Mesenteric fat pad (tissue), 1 donor: ENCODE results near the gene FSCN2. TPM values are rescaled to one million over a fixed set of nuclear protein-coding genes. Genes with fewer than 3 reads are reported as not detected.
"Not testable (repeated sequence)": the region's sequence is repeated elsewhere in the genome, so short reads cannot be mapped to it uniquely, and the experiment has no call there.

ENCODE experiments used
- DNase-seq: peaks from one replicate; pipeline ENCODE4 v3.0.0-alpha.2; 2020; ENCODE audit warnings: low spot score
- total RNA-seq: library from RNA; stranded (reverse); fragmentation: NEBNext Ultra II Directional; extraction: Animal tissue kit (Norgen Biotek cat#: 25700); gene quantifications from one replicate; pipeline ENCODE4 v1.2.1, GENCODE V29; 2021
- donor health status: DM: yes; HTN: yes; CAD: no.

The FSCN2 gene
- total RNA-seq, 1 donor from 2014 or later: 0.39 TPM

DNA sequence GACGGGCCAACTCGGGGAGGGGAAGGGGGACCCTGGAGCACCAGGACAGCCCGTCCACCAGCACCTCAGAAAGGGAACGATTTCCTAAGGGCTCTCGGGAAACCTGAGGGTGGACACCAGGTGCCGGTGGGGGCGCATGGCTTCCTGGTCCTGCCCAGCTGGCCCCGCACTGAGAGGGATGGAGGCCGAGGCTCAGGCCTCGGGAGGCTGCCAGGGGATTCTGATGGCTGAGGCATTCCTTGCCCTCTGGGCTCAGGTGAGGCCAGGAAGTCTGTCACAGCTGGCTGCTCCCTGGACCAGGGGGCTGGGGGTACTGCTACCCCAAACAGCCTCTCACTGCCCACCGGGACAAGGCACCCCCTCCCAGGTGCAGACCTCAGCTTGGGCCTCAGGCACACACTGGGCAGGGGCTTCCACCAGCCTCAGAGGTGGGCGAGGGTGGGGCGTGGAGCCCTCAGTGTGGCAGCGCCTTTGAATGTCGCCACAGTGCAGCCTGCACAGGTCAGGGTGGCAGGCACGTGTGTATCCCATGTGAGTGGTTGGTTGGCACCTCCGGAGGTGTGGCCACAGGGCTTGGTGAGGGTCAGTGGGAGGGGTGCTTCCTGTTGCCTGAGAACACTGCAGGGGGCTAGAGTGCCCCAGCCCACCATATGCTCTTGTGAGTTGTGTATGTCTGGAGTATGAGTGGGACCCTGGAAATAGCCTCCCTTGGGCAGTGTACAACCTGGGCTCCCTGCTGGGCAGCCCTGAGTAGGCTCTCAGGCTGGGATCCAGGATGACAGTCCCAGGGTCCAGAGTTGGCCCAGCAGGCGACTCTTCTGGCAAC lies 3.9 kb upstream of the FSCN2 start:
- no peak for DNase-seq

DNA sequence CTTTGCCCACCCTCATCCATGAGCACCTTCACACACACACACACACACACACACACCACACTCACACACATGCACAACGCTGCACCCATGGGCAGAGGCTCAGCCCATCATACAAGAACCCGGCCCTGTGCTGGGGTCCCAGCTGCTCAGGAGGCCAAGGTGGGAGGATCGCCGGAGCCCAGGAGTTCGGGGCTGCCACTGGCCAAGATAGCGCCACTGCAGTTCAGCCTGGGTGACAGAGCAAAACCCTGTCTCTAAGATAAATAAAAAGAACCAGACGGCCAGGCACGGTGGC lies 3.4 kb upstream of the FSCN2 start:
- no peak for DNase-seq

DNA sequence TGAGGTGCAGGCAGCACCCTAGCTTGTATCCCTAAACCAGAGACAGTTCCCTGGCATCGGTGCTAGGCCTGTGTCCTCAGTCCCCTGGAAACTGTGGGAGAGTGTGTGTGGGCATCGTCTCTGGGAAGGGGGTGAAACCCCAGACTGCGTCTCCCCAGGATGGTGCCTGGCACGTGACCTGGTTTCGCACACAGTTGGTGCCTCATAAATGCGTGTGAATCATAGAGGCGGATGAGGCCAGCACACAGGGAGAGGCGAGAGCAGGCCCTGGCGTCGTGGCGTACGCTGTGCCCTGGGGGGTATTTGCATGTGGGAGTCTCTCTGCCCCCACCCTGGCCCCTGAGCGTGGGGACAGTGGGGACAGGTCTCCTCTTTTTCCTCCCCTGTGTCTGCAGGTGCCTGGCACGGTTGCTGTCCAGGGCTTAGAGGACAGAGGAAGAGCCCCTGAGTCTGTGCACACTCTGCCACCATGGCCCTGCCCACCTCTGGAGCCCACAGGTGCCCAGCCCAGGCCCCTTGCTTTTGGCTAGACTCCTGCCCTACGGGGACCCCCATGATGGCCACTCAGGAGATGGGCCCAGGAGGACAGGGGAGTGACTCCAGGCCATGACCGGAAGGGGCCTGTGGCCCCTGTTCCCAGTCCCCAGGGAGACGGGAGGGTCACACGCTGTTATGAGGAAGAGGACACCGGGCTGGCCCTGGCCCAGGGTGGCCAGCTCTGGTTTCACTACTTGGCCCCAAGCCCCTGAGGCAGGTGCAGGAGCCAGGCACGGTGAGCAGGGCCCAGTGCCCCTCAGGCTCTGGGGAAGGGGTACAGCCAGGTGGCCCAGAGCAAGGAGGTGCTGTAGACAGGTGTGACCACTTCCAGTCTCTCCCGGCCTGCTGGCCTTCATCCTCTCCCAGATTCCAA lies 1.3 kb upstream of the FSCN2 start:
- DNase-seq: no peak

DNA sequence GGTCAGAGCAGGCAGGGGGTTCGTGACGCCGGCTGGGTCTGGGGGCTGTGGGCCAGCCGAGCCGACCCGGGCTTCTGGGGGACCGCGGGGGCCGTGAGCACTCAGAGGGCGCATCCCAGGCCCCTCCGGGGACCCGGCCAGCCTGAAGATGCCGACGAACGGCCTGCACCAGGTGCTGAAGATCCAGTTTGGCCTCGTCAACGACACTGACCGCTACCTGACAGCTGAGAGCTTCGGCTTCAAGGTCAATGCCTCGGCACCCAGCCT lies 140 bp downstream of the FSCN2 start:
- no peak for DNase-seq

DNA sequence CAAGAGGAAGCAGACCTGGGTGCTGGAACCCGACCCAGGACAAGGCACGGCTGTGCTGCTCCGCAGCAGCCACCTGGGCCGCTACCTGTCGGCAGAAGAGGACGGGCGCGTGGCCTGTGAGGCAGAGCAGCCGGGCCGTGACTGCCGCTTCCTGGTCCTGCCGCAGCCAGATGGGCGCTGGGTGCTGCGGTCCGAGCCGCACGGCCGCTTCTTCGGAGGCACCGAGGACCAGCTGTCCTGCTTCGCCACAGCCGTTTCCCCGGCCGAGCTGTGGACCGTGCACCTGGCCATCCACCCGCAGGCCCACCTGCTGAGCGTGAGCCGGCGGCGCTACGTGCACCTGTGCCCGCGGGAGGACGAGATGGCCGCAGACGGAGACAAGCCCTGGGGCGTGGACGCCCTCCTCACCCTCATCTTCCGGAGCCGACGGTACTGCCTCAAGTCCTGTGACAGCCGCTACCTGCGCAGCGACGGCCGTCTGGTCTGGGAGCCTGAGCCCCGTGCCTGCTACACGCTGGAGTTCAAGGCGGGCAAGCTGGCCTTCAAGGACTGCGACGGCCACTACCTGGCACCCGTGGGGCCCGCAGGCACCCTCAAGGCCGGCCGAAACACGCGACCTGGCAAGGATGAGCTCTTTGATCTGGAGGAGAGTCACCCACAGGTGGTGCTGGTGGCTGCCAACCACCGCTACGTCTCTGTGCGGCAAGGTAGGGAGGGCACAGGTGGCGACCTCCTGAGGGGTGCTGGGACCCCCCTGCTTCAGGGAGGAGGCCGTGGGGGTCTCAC lies 667 bp downstream of the FSCN2 start:
- DNase-seq: no peak

DNA sequence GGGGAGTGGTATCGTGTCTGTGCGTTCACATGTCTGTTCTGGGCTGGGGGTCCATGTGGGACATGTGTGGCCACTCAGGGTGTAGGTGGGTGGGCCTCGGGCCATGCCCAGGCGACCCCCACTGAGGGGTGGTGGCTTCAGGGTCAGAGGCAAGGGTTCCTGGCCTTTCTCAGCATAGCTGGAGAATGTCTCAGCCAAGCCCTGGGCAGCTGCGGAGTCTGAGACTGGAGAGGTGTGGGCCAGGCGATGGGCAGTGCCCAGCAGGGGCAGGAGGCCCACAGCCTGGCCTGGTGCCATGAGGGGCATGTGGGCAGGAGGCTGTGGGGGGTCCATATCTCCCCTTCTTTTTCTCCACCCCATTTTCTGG lies 1.2 kb downstream of the FSCN2 start:
- DNase-seq: no peak

DNA sequence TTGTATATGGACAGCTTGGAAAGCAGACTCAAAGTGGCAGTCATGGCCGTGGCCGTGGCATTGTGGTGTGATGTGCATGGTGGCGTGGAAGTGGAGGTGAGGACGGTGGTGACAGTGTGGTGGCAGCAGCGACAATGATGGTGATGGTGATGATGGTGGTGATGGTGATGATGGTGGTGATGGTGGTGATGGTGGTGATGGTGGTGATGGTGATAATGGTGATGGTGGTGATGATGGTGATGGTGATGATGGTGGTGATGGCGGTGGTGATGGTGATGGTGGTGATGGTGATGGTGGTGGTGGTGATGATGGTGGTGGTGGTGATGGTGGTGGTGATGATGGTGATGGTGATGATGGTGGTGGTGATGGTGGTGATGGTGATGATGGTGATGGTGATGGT lies 2.8 kb downstream of the FSCN2 start:
- DNase-seq: not testable (repeated sequence)

GRCh38 chr17:81531998-81532404 lies 3.8 kb downstream of the FSCN2 start:
- not testable (repeated sequence) for DNase-seq

GRCh38 chr17:81532490-81533287 lies 4.5 kb downstream of the FSCN2 start:
- no peak for DNase-seq

GRCh38 chr17:81533339-81534141 lies 5.4 kb downstream of the FSCN2 start:
- no peak for DNase-seq

GRCh38 chr17:81534157-81535006 lies 6.2 kb downstream of the FSCN2 start:
- no peak for DNase-seq

- no peak for DNase-seq
Measured at GRCh38 chr17:81535007-81535328, 6.8 kb downstream of the FSCN2 start.

DNA sequence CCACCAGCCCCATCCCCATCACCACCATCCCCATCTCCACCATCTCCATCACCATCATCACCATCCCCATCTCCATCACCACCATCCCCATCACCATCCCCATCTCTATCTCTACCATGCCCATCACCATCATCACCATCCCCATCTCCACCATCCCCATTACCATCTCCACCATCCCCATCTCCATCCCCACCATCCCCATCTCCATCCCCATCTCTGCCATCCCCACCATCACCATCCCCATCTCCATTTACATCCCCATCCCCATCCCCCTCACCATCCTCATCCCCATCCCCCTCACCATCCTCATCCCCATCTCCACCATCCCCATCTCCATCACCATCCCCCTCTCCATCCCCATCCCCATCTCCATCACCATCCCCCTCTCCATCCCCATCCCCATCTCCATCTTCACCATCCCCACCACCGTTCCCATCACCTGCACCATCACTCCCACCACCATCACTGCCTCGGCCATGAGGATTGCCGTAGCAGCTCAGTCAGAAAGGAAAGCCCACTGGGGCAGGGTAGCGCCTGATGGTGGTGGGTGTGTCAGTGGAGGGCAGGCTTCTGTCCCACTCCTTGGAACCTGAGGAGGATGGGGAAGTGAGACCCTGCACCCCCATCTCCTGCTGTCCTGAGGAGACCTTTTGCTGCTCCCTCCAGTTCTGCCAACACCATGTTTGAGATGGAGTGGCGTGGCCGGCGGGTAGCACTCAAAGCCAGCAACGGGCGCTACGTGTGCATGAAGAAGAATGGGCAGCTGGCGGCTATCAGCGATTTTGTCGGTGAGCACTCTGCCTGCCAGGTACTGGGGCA lies 7.5 kb downstream of the FSCN2 start:
- DNase-seq: no peak

DNA sequence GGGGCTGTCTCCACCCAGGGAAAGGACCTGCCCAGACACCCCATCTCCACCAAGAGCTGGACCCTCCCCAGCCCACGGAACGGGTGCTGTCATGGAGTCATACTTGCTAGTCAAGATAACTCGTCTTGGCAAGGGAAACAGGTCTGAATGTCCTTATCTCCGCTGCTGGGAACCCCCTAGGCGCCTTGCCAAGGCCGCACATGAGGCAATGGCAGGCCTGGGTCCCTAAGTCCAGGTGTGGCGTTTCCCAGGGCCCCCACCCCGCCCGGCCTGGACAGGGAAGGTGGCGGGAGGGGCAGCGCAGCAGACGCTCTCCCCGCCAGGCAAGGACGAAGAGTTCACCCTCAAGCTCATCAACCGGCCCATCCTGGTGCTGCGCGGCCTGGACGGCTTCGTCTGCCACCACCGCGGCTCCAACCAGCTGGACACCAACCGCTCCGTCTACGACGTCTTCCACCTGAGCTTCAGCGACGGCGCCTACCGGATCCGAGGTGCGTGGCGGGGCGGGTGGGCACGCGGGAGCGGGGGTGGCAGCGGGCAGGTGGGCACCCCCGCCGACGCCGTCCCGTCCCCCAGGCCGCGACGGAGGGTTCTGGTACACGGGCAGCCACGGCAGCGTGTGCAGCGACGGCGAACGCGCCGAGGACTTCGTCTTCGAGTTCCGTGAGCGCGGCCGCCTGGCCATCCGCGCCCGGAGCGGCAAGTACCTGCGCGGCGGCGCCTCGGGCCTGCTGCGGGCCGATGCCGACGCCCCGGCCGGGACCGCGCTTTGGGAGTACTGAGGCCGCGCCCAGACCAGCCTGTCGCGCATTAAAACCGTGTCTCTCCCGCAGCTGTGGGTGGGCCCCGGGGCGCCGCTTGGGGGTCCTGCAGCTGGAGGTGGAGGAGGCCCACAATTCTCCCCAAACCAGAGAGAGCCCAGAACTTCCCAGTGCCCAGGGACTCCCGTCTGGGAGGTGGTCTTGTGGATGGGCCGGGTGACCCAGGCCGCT lies 8.4 kb downstream of the FSCN2 start:
- no peak for DNase-seq

DNA sequence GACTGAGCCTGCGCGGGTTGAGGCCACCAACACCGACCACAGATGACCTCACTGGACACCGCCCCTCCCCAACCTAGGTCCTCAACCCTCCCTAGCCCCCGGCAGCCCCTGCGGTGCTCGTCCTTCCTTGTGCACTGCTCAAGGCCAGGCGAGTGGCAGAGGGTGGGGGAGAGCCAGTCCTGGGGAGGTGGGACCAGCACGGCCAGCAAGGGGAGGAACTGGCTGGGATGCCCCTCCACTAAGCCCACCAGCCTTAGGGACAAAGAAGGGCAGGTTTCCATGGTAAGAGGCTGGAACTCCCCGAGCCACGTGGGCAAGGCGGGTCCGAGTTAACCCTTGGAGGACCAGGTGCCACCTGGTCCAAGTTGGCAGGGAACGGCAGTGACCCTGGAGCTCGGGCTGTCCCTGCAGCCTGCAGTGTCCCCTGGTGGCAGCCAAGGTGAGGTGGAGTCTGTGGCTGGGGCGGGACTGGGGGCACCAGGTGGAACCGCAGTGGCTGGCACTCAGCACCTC lies 9.2 kb downstream of the FSCN2 start:
- no peak for DNase-seq

- DNase-seq: no peak
Measured at GRCh38 chr17:81537856-81538555, 9.8 kb downstream of the FSCN2 start.
